DMS79 treated with DMSO at 0.1 percent for 48 hours (cell line): ENCODE measurements around the gene XPO5.
"Not testable (repeated sequence)": the region's sequence is repeated elsewhere in the genome, so short reads cannot be mapped to it uniquely, and the experiment has no call there.

ENCODE experiments used
- DNase-seq: peaks from one replicate; lab custom pipeline; 2025; lab: John Stamatoyannopoulos, UW

XPO5 gene

GRCh38 chr6:43575772-43576551 lies at the start of gene XPO5, which contains the start of gene POLH:
TSS of gene XPO5 (minus strand) at chr6:43576038. CDS start at chr6:43575864, 174 bp downstream.
TSS of gene POLH (plus strand) at chr6:43576185. CDS start at chr6:43582320, 6,135 bp downstream.
- peak; percentile 91 for DNase-seq

DNA sequence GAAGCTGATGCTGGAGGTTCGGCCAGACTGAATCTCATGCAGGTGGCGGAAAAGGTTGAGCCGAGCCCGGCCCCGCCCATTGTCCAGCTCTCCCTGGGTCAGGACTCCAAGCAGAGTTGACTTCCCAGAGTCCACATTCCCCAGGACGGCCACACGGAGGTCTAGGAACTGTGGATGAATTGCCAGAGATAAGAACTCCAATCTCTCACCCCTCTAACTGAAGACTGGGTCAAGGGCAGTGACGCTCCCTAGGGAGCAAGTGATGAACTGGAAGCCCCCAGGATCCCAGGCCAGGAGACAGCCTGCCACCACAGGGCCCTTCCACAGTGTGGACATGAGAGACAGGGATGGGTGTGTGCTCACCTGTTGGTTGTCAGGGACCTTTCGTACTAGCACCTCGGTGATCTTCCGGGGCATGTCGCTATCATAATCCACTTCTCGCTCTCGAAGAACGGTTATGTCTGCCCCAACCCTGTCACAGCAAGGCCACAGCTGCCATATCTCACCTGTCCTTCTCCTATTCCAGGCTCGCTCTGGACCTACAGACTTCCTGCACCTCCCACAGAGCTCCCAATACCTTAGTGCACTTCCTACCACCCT lies 49.7 kb upstream of the XPO5 start:
- no peak for DNase-seq

GRCh38 chr6:43624786-43625288 lies 49.0 kb upstream of the XPO5 start:
- DNase-seq, result no peak

DNA sequence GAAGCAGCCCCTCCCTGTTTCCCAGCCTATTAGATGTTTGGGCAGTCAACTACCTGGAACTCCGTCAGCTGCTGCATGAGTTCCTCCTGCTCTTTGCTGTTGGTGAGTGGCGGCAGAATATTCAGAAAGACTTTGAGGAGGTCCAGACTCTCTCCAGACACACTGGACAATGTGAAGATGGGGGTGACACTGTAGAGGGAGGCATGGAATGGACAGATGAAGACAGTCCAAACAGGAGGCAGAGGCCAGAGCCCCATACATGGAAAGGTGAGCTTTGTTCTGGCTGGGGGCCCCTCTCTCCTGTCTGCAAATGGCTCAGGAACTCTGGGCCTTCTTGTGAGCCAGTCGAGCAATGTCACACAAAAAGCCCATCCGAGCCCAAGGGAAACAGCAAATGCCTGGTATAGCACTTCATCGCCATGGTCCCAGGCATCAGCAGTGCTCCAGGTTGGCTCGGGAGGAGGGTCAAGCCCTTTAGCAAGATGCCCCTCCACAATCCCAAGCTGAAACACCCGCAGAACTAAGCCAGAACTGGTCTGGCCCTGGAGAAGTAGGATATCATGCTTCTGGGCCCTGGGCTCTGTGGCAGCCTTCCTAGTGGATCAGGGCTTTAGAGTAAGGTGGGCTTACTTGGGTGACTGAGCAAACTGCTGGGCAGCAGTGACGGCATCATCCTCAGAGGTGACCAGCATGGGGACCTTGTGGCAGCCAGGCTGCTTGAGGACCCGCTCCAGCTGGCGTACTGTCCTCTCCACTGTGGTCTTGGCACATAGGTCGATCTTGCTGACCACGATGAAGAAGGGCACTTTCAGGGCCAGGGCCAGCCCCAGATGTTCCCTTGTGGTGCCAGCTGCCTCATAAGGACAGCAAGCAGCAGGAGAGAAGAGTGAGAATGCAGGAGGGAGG lies 48.3 kb upstream of the XPO5 start:
- DNase-seq, result no peak

GRCh38 chr6:43622541-43622940 lies 46.7 kb upstream of the XPO5 start:
- DNase-seq, result no peak

- no peak for DNase-seq
Measured at GRCh38 chr6:43621836-43622180, 46.0 kb upstream of the XPO5 start.

GRCh38 chr6:43621078-43621835 lies 45.4 kb upstream of the XPO5 start:
- no peak for DNase-seq

GRCh38 chr6:43616725-43617472 lies 41.1 kb upstream of the XPO5 start:
- DNase-seq, result no peak

GRCh38 chr6:43614396-43614730 lies 38.5 kb upstream of the XPO5 start:
- DNase-seq, result no peak

DNA sequence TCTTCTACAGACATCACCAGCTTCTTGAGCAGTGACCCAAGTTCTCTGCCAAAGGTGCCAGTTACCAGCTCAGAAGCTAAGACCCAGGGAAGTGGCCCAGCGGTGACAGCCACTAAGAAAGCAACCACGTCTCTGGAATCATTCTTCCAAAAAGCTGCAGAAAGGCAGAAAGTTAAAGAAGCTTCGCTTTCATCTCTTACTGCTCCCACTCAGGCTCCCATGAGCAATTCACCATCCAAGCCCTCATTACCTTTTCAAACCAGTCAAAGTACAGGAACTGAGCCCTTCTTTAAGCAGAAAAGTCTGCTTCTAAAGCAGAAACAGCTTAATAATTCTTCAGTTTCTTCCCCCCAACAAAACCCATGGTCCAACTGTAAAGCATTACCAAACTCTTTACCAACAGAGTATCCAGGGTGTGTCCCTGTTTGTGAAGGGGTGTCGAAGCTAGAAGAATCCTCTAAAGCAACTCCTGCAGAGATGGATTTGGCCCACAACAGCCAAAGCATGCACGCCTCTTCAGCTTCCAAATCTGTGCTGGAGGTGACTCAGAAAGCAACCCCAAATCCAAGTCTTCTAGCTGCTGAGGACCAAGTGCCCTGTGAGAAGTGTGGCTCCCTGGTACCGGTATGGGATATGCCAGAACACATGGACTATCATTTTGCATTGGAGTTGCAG lies 38.0 kb upstream of the XPO5 start:
- DNase-seq, result no peak

- no peak for DNase-seq
Measured at GRCh38 chr6:43610431-43610830, 34.6 kb upstream of the XPO5 start.

GRCh38 chr6:43609402-43609801 lies 33.6 kb upstream of the XPO5 start:
- DNase-seq, result no peak

DNA sequence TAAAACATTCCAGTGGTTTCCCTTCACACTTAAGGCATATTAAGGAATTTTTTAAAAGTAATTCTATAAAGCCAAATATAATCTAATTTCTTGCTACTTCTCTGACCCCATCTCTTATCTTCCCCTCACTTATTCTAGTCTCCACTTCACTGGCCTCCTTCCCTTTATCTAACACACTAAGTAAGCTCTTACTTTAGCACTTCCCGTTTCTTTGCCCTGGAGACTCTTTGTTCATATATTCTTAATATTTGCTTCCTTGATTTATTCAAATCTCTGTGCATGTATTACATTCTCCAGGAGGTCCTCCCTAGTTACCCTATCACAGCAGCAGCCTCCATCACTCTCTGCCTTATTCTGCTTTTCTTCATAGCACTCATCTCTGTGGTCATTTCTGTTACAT lies 33.0 kb upstream of the XPO5 start:
- DNase-seq, result no peak

DNA sequence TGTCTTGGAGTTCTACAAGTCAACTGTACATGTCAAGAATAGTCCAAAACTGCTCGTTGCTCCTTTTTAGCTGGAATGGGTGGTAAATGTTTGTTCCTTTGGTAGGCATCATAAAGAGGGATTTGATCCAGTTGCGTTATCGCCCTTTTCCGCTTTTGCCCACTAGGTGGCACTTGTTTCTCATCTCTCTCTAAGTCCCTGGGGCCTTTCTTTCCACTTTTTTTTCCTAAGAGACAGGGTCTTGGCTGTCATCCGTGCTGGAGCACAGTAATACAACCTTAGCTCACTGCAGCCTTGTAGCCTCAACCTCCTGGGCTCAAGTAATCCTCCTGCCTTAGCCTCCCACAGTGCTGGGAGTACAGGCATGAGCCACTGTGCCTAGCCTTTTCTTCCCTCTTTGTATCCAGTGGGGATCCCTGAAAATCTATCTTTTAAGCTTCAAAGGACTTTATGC lies 32.5 kb upstream of the XPO5 start:
- peak; percentile 75 for DNase-seq

GRCh38 chr6:43606019-43606418 lies 30.2 kb upstream of the XPO5 start:
- no peak for DNase-seq

DNA sequence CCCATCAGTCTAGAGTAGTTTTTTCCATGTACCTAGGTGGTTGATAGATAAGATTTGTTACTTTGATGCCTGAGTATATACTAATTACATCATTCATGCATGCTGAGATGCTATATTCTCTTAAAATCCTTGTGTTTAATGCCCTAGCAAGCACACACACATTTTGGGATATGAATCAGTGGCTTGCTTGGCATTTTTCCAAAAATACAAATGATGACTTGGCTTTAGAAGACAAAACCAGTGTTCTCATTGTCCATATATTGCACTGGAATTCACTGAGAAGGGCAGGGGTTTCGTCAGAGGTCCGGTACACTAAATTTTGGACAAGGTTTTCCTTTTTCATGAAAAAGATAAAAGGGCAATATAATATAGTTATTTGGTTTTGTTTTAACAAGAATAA lies 28.3 kb upstream of the XPO5 start:
- no peak for DNase-seq

GRCh38 chr6:43600595-43600994 lies 24.8 kb upstream of the XPO5 start:
- no peak for DNase-seq

DNA sequence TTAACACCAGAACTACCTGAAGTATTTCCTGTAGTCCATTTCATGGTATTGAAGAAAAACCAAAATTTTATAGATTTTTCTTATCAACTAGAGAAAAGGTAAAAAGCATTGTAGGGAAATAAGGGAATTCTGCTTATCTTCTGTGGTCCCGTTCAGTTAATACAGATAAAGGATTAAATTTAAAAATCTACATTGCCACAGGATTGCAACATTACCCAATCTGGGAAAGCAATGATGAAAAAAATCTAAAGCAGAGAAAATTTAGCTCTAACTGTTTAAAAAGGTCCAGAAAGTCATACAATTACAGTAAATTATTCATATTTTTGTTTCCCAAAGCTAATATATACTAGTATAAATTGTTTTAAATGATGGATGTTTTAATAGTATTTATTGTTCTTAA lies 18.1 kb upstream of the XPO5 start:
- DNase-seq, result no peak

- DNase-seq, result not testable (repeated sequence)
Measured at GRCh38 chr6:43589564-43589963, 13.7 kb upstream of the XPO5 start.

GRCh38 chr6:43588194-43588593 lies 12.4 kb upstream of the XPO5 start:
- no peak for DNase-seq
